ENCODE measurements around the gene ANGPTL2.
A peak's percentile ranks its signal among the peaks of the same experiment; 100 is the strongest.

Gene ANGPTL2

DNA sequence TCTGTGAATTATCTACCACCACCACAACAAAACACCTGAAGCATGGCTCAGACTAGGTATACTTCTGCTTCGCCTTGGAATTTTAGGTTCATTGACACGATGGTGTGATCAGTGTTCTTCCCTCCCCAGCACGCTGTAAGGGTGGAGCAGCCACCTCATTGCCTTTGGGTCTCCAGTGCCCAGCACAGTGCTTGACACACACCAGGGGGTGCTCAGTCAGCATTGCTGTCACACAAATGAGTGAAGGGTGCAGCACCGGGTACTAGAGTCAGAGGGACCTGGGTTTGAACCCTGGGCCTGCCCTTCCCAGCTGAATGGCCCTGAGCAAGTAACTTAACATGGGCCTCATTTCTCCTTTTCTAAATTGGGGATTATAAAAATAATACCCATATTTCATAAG is 9.9 kb upstream of the ANGPTL2 start:
- no peaks in the 10 kb centered on the region for H3K36me3 ChIP-seq (ENCODE audit: control insufficient read depth, low read depth, low read length)
- H3K9ac ChIP-seq (ENCODE audit: low read length), result no peak overlapping the region
- no peaks in the 10 kb centered on the region for H3K9me3 ChIP-seq (ENCODE audit: control insufficient read depth, low read depth, low read length)
- no peak overlapping the region for H3K4me3 ChIP-seq (ENCODE audit: low read length)
- peaks cover 19% of the 10 kb centered on the region for H3K4me1 ChIP-seq (ENCODE audit: control insufficient read depth, low read depth, low read length)
- H3K27ac ChIP-seq (ENCODE audit: low read length), result no peak overlapping the region
- H3K27me3 ChIP-seq (ENCODE audit: control insufficient read depth, insufficient read depth, low read length), result no peaks in the 10 kb centered on the region

DNA sequence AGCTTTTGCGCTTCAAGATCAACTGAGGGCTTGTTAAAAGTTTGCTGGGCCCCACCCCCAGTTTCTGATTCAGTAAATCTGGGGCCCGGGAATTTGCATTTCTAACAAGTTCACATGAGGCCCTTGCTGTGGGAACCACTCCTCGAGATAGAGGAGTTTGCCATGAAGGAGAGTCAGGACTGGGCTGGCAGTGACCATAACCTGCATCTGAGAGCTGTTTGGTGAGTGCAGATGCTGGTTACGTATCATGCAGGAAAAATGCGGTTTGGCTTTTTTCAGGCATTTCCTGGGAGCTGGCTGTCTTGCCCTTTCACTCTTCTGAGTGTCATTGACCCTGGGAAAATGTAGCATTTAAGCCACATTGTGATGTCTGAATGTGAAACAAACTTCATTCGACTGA is 9.4 kb upstream of the ANGPTL2 start:
- Histone ChIP-seq H3K36me3 (ENCODE audit: control insufficient read depth, low read depth, low read length) (no peaks in the 10 kb centered on the region), H3K9ac (ENCODE audit: low read length) (no peak overlapping the region), H3K9me3 (ENCODE audit: control insufficient read depth, low read depth, low read length) (no peaks in the 10 kb centered on the region), H3K27me3 (ENCODE audit: control insufficient read depth, insufficient read depth, low read length) (no peaks in the 10 kb centered on the region), H3K4me3 (ENCODE audit: low read length) (no peak overlapping the region), H3K27ac (ENCODE audit: low read length) (no peak overlapping the region), H3K4me1 (ENCODE audit: control insufficient read depth, low read depth, low read length) (peaks cover 19% of the 10 kb centered on the region)

DNA sequence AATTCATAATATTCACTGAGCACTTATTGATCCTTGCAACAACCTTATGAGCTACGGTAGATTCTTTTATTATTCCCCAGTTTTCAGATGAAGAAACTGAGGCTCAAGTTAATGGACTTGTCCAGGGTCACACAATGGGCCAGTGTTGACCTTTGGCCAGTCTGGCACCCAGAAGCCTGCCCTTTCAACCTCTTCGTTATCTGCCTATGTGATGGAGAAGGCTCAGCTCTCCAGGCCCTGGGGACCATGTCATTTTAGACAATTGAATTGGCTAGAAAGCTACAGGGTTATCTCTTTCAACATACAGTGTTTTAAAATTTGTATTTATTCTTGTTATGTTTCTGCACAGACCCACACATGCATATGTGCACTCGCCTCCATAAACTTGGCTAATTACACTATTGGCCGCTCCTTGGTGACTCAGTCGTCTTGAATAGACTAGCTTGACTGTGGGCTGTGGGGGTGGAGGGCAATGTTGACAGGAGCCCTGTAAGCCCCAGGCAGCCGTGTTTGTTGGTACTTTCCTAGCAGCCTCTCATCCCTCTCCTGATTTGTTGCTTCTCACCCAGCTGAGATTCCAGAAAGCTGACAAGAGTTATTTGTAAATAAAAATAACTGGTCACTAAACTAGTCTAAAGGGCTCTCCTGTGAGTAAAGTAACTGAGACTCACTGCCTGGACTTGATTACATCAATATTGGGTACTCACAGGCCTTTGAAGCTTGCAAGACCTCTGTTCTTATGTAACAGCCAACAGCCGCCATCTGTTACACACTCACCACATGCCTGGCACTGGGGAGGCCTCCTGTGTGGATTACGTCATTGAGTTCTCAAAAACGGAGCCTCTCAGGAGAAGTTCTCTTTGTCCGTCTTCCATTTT is 8.5 kb upstream of the ANGPTL2 start:
- no peaks in the 10 kb centered on the region for H3K36me3 ChIP-seq (ENCODE audit: control insufficient read depth, low read depth, low read length)
- no peaks in the 10 kb centered on the region for H3K9me3 ChIP-seq (ENCODE audit: control insufficient read depth, low read depth, low read length)
- no peak overlapping the region for H3K9ac ChIP-seq (ENCODE audit: low read length)
- H3K27me3 ChIP-seq (ENCODE audit: control insufficient read depth, insufficient read depth, low read length), result no peaks in the 10 kb centered on the region
- no peak overlapping the region for H3K27ac ChIP-seq (ENCODE audit: low read length)
- peaks cover 19% of the 10 kb centered on the region for H3K4me1 ChIP-seq (ENCODE audit: control insufficient read depth, low read depth, low read length)
- no peak overlapping the region for H3K4me3 ChIP-seq (ENCODE audit: low read length)

DNA sequence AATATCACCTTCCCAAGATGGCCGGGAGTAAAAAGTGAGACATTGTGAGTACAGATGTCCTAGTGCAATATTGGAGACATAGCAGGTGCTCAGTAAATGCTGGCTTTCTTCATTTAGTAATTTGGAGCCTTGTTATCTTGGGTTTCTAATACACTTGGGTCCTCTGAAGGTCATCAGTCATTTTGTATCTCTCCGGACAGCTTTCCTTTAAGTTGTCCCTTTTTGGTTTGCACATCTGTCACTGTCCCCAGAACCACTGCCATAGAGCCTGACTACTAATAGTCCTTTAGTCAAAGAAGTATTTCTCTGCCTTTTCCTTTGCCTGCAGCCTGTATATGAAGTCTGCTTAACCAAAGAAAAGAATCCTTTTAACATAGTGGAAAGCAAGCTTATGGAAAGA is 7.8 kb upstream of the ANGPTL2 start:
- Histone ChIP-seq H3K36me3 (ENCODE audit: control insufficient read depth, low read depth, low read length) (no peaks in the 10 kb centered on the region), H3K4me3 (ENCODE audit: low read length) (no peak overlapping the region), H3K27ac (ENCODE audit: low read length) (no peak overlapping the region), H3K9ac (ENCODE audit: low read length) (no peak overlapping the region), H3K4me1 (ENCODE audit: control insufficient read depth, low read depth, low read length) (peaks cover 19% of the 10 kb centered on the region), H3K27me3 (ENCODE audit: control insufficient read depth, insufficient read depth, low read length) (no peaks in the 10 kb centered on the region), H3K9me3 (ENCODE audit: control insufficient read depth, low read depth, low read length) (no peaks in the 10 kb centered on the region)

DNA sequence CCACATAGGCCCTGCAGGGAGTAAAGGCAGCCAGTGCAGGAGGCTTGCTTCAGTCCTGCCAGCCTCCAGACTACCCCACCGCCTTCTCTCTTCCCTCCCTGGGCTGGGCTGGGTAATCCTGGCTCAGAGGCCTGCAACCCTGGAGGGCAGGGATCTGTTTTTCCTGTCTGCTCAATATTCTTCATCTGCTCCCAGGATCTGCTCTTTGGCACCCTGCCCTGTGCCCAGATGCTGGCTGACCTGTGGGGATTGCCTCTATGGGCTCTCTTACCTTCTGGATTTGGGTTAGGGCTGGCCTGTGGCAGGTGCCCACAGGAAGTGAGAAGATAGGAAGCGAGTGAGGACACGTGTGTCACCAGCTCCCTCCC is 7.3 kb upstream of the ANGPTL2 start:
- Histone ChIP-seq H3K4me3 (ENCODE audit: low read length) (no peak overlapping the region), H3K27me3 (ENCODE audit: control insufficient read depth, insufficient read depth, low read length) (no peaks in the 10 kb centered on the region), H3K4me1 (ENCODE audit: control insufficient read depth, low read depth, low read length) (peaks cover 19% of the 10 kb centered on the region)

DNA sequence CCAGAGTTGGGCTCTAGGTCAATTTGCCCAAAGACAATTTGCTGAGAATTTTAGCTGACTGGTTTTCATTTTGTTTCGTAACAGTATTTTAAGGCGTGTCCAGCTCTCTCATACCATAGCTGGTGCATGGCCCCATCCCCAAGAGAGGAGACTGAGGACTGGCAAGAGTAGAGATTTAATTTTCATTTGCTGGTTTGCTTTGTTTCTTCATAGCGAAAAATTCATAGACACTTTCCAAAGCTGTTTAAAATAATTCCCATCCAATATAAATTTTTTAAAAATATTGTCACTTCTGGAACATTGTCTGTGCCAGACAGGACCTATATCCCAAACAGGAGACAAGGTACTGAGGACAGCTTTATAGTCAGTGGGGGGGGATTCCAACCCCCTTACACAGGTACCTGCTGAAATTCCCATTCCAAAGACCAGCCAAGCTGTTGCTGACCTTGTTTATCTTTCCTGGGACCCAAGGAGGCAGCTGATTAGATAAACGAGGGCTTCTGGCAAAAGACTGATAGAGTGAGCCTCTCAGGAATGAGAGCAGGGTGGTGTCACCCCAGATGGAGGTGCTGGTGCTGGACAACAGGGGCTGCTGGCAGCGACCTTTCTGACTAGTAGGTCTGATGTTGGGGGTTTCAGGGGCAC is 6.8 kb upstream of the ANGPTL2 start:
- Histone ChIP-seq H3K4me1 (ENCODE audit: control insufficient read depth, low read depth, low read length) (peaks cover 20% of the 10 kb centered on the region), H3K9me3 (ENCODE audit: control insufficient read depth, low read depth, low read length) (no peaks in the 10 kb centered on the region), H3K27me3 (ENCODE audit: control insufficient read depth, insufficient read depth, low read length) (no peaks in the 10 kb centered on the region), H3K4me3 (ENCODE audit: low read length) (no peak overlapping the region), H3K36me3 (ENCODE audit: control insufficient read depth, low read depth, low read length) (no peaks in the 10 kb centered on the region), H3K27ac (ENCODE audit: low read length) (no peak overlapping the region), H3K9ac (ENCODE audit: low read length) (no peak overlapping the region)

More for the DNA sequence above, 7.3 kb upstream of the ANGPTL2 start:
- H3K27ac ChIP-seq (ENCODE audit: low read length), result no peak overlapping the region
- no peaks in the 10 kb centered on the region for H3K9me3 ChIP-seq (ENCODE audit: control insufficient read depth, low read depth, low read length)
- no peak overlapping the region for H3K9ac ChIP-seq (ENCODE audit: low read length)
- H3K36me3 ChIP-seq (ENCODE audit: control insufficient read depth, low read depth, low read length), result no peaks in the 10 kb centered on the region

DNA sequence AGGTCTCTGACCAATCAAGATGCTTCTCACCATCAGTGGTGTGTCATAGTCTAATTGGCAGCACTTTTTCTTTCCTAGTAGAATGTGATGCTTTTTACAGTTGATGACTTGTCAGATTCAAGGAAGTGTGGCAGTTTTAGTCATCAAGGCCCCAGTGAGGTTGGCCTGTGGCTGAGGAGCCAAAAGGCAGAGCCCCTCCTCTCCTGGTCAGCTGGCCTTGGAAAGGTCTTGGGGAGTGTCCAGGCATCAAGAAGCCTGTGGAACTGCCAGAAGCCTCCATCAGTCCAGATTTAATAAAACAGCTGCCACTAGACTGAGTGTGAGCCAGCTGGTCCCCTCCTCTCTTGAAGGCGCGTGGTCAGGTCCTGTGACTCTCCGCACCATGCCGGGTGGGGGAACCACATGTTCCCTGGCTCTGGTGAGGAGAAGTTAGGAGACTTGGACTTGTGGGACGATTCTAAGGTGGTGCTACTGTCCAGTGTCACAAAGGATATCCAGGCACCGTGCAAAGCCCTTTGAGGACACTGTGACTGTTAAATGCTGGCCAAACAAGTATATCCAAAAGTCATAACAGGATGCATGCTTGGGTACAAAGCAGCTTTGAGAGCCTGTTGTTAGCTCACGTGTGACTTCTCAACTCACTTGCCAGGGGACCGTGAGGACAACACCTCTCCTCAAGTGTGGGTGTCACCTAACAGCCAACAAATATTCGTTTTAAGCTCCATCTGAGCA is 6.1 kb upstream of the ANGPTL2 start:
- Histone ChIP-seq H3K4me3 (ENCODE audit: low read length) (no peak overlapping the region), H3K27me3 (ENCODE audit: control insufficient read depth, insufficient read depth, low read length) (no peaks in the 10 kb centered on the region), H3K9me3 (ENCODE audit: control insufficient read depth, low read depth, low read length) (no peaks in the 10 kb centered on the region), H3K4me1 (ENCODE audit: control insufficient read depth, low read depth, low read length) (peaks cover 20% of the 10 kb centered on the region), H3K36me3 (ENCODE audit: control insufficient read depth, low read depth, low read length) (no peaks in the 10 kb centered on the region), H3K27ac (ENCODE audit: low read length) (no peak overlapping the region), H3K9ac (ENCODE audit: low read length) (no peak overlapping the region)

DNA sequence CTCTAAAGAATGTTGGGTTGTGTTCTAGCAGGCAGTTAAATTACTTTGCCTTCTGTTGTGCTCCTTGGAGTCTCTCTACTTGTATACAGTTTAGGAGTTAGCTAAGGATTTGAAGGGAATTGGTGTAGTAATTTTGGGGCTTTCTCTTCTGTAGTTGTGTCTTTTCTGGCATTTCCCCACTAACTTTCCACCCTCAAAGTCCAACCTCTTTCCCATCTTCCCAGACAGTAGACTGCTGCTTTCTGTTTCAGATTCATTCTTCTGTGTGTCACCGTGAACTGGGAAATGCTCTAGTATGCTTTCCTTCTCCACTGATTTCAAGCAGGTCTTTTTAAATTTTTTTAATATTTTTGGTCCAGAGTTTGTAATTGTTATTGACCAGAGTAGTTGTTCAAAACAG is 4.5 kb upstream of the ANGPTL2 start:
- H3K9ac ChIP-seq (ENCODE audit: low read length), result no peak overlapping the region
- H3K4me3 ChIP-seq (ENCODE audit: low read length), result no peak overlapping the region
- H3K4me1 ChIP-seq (ENCODE audit: control insufficient read depth, low read depth, low read length), result peaks cover 17% of the 10 kb centered on the region
- no peaks in the 10 kb centered on the region for H3K36me3 ChIP-seq (ENCODE audit: control insufficient read depth, low read depth, low read length)
- H3K27me3 ChIP-seq (ENCODE audit: control insufficient read depth, insufficient read depth, low read length), result no peaks in the 10 kb centered on the region
- no peak overlapping the region for H3K27ac ChIP-seq (ENCODE audit: low read length)
- no peaks in the 10 kb centered on the region for H3K9me3 ChIP-seq (ENCODE audit: control insufficient read depth, low read depth, low read length)

DNA sequence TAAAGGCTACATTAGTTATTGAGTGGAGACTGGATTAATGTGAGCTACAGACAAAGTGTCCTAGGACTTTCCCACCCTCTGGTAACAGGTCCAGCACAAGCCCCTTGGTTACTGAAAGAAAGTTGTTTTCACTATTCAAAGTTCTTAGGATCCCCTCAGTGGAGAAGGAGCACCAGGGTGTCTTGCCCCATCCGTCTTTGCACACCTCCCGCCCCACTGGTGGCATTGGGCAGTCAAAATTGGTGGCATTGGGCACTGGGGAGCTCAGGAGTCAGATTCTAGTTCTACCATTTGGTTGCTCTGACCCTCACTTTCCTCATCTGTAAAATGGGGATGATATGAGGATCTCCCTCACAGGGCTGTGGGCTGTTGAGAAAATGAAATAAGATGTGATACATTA is 2.4 kb upstream of the ANGPTL2 start:
- Histone ChIP-seq H3K4me3 (ENCODE audit: low read length) (no peak overlapping the region), H3K27me3 (ENCODE audit: control insufficient read depth, insufficient read depth, low read length) (no peaks in the 10 kb centered on the region), H3K4me1 (ENCODE audit: control insufficient read depth, low read depth, low read length) (peaks cover 14% of the 10 kb centered on the region)

DNA sequence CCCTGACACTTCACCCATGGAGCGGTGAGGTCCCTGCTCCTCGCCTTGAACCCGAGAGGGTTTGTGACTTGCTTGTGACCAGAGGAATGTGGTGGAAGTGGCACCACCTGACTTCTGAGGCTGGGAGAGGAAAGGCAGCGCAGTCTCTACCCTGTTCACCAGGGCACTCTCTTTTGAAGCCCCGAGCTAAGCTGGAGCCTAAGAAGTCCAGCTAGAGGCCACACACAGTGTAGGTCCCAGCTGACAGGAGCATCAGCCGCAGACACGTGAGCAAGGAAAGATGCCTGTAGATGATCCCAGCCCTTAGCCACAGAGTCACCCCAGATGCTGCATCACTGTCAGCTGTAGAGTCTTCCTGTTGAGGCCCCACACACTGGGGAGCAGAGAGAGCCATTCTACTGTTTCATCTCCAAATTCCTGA is 1.7 kb upstream of the ANGPTL2 start:
- Histone ChIP-seq H3K9me3 (ENCODE audit: control insufficient read depth, low read depth, low read length) (no peaks in the 10 kb centered on the region), H3K4me3 (ENCODE audit: low read length) (no peak overlapping the region), H3K27ac (ENCODE audit: low read length) (no peak overlapping the region), H3K9ac (ENCODE audit: low read length) (no peak overlapping the region), H3K4me1 (ENCODE audit: control insufficient read depth, low read depth, low read length) (peaks cover 14% of the 10 kb centered on the region), H3K36me3 (ENCODE audit: control insufficient read depth, low read depth, low read length) (no peaks in the 10 kb centered on the region), H3K27me3 (ENCODE audit: control insufficient read depth, insufficient read depth, low read length) (no peaks in the 10 kb centered on the region)

More for the DNA sequence above, 2.4 kb upstream of the ANGPTL2 start:
- Histone ChIP-seq H3K36me3 (ENCODE audit: control insufficient read depth, low read depth, low read length) (no peaks in the 10 kb centered on the region), H3K9me3 (ENCODE audit: control insufficient read depth, low read depth, low read length) (no peaks in the 10 kb centered on the region), H3K27ac (ENCODE audit: low read length) (no peak overlapping the region), H3K9ac (ENCODE audit: low read length) (no peak overlapping the region)

DNA sequence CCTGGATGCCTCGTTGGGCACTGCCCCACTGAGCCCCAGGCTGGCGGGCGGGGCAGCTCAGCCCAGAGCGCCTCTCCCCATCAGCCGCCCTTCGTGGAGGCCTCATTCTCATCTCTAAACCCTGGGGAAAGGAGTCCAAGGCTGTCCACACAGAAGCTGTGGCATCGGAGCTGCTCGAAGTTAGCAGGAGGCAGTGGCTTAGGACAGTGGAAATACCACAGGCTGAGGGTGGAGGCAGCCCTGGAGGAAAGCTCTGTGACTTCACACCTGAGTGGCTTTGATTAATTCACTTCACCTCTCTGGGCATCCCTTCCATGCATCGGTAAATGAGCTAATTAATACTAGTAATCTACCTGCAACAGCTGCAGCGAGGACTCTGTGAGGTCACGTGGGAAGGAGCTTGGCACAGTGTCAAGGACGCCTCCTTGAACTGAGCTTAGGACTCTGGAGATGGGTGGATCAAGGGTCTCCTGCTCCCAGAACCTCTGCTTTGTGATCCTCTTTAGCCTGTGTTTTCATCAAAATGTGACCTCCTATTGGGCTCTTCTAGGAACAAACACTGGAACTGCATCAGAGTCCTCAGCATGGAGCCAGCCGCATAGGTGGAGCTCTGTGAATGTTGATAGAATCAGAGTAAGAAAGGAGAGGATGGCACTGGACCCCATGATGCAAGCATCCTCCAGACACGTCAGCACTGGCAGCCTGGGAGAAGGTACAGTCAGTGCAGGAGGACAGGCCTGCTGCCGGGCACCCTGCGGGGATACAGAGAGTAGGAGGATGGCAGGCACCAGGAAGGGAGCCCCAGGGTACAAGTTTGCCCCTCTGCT is 842 bp upstream of the ANGPTL2 start:
- peak overlapping the region; percentile 70 for H3K4me3 ChIP-seq (ENCODE audit: low read length)
- no peak overlapping the region for H3K27ac ChIP-seq (ENCODE audit: low read length)
- no peak overlapping the region for H3K9ac ChIP-seq (ENCODE audit: low read length)
- H3K36me3 ChIP-seq (ENCODE audit: control insufficient read depth, low read depth, low read length), result no peaks in the 10 kb centered on the region
- H3K9me3 ChIP-seq (ENCODE audit: control insufficient read depth, low read depth, low read length), result no peaks in the 10 kb centered on the region
- no peaks in the 10 kb centered on the region for H3K27me3 ChIP-seq (ENCODE audit: control insufficient read depth, insufficient read depth, low read length)
- peaks cover 14% of the 10 kb centered on the region for H3K4me1 ChIP-seq (ENCODE audit: control insufficient read depth, low read depth, low read length)

All from iPS-18a (cell line).